Left colon (tissue), 2 donors: Measurements from ENCODE around the gene PHF20. TPM values are rescaled to one million over a fixed set of nuclear protein-coding genes. Genes with fewer than 3 reads are reported as not detected.
"Not testable (repeated sequence)": the region's sequence is repeated elsewhere in the genome, so short reads cannot be mapped to it uniquely, and the experiment has no call there.

ENCODE experiments used
- ATAC-seq: fragments of 200-7000 bp; cut with Tn5 transposase; one replicate; pipeline ENCODE4 v1.9.1; 2020; ENCODE audit warnings: mild to moderate bottlenecking, moderate library complexity
- DNase-seq, 2 donors: peaks; one replicate each; pipeline ENCODE4 v3.0.0-alpha.2; 2020
- intact Hi-C, 2 donors: fragments of 100-400 bp; cut with DNase I in 1 of 2; cut with micrococcal nuclease in 1 of 2; formaldehyde crosslinking; loops; one replicate each; pipeline versions ENCODE4 v1.11.2 to v1.14.0; 2022; cut with DNase I, micrococcal nuclease
- total RNA-seq, 2 donors: library from RNA; stranded (reverse); fragmentation: NEBNext Ultra II Directional; extraction: Animal tissue kit (Norgen Biotek cat#: 25700); gene quantifications; one replicate each; pipeline ENCODE4 v1.2.1, GENCODE V29; 2021
- donor health status: DM: no; HTN: no; CAD: no.
- donor health status: DM: yes; HTN: yes; CAD: no.

The PHF20 gene
- total RNA-seq, 2 donors from 2014 or later = 21.9 to 25.4 TPM

DNA sequence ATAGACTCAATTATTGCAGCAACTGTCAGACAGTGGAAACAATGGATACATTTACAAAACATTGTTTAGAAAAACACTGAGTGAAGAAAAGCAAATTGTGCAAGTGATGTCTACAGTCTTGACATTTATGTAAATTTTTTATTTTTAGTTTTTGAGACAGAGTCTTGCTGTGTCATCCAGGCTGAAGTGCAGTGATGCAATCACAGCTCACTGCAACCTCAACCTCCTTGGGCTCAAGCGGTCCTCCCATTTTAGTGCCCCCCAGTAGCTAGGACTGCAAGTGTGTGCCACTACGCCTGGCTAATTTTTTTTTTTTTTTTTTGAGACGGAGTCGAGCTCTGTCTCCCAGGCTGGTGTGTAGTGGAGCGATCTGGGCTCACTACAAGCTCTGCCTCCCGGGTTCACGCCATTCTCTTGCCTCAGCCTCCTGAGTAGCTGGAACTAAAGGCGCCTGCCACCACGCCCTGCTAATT is 206.3 kb downstream of the PHF20 start:
- intact Hi-C loops = no loop called here
- DNase-seq (no peak), ATAC-seq (no peak)

- ATAC-seq (no peak), DNase-seq (no peak)
- intact Hi-C loops = no loop called here
Observed at GRCh38 chr20:35979544-35979943, 207.7 kb downstream of the PHF20 start.

- ATAC-seq (no peak), DNase-seq (no peak)
- intact Hi-C loops = no loop called here
Observed at GRCh38 chr20:35981969-35982368, 210.2 kb downstream of the PHF20 start.

DNA sequence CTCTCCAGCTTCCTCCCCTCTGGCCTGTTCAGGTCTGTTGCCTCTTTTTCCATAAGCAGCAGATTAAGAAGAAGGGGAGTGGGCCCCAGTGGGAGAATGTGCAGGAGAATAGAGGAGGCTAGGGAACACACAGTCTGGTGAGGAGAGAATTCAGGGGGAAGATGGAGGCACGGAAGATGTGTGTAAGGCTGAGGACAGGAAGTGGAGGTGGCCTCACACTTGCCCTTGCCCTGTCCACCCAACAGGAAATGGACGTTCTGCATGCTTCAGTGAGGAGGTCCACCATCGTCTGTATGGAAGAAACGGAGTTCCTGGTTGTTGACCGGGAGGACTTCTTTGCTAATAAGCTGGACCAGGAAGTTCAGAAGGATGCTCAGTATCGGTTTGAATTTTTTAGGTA is 212.6 kb downstream of the PHF20 start:
- DNase-seq (no peak), ATAC-seq (no peak)
- intact Hi-C loops = no loop called here

DNA sequence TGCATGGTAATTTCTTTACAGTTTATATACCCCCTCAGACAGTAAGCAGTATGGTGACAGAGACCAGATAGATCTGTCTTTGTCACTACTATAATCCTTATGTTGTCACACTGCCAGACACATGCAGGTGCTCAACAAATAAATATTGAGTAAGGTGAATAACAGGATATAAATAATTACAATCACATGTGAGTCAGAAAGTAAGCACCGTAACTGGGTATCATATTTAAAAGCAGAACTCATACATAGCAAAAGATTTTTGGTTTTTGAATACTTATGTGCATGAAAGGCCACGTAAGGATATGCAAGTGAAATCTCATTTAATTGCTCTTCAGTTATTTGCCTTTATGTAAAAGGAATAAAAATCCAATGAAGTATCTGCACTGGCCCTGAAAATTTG is 214.0 kb downstream of the PHF20 start:
- no peak for ATAC-seq
- intact Hi-C loops = no loop called here
- DNase-seq = no peak

- intact Hi-C loops = no loop called here
- no peak for ATAC-seq
- no peak for DNase-seq
Observed at GRCh38 chr20:35988910-35989463, 217.2 kb downstream of the PHF20 start.

GRCh38 chr20:35991142-35991771 is 219.4 kb downstream of the PHF20 start:
- ATAC-seq (peak; percentile 52), DNase-seq (peak in 1 of 2 donors; percentile 43)
- intact Hi-C loops = loop anchor here in 1 of 2 donors (10.0 kb wide), 1 partner anchor 144 kb away; no protein-coding TSS in a partner anchor

DNA sequence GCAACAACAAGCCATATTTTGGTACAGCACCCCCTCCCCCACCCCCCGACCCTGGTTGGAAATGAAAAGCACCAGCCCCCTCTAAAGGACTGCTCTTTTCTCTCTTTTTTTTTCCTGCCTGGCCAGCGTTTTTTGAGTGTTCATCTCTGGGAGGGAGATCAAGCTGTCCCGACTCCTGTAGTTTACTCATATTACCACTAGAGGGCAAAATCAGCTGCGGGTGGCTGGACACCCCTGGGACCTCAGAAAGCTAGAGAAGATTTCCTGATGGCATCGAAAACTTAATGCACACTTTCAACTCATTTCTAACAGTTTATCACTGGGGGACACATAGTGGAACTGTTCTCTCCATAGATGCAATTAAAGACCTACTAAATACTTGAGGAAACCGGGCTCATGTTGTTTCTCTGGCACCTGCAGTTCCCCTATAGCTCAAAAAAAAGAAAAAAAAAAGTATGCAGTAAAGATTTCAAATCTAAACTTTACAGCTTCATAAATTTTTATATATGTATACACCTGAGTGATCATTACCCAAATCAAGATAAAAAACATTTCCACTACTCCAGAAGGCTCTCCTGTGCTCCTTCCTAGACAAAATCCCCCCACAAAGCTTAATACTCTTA is 221.0 kb downstream of the PHF20 start:
- peak in 1 of 2 donors; percentile 9 for DNase-seq
- peak; percentile 81 for ATAC-seq
- intact Hi-C loops = loop anchor here in 1 of 2 donors (10.0 kb wide), 1 partner anchor 142 kb away; no protein-coding TSS in a partner anchor

GRCh38 chr20:35994994-35995453 is 223.2 kb downstream of the PHF20 start:
- DNase-seq (peak; percentile 71 to 92), ATAC-seq (peak; percentile 95)
- intact Hi-C loops = loop anchor here (2.0 to 10.0 kb wide), 2 partner anchors 140 to 144 kb away; no protein-coding TSS in a partner anchor

DNA sequence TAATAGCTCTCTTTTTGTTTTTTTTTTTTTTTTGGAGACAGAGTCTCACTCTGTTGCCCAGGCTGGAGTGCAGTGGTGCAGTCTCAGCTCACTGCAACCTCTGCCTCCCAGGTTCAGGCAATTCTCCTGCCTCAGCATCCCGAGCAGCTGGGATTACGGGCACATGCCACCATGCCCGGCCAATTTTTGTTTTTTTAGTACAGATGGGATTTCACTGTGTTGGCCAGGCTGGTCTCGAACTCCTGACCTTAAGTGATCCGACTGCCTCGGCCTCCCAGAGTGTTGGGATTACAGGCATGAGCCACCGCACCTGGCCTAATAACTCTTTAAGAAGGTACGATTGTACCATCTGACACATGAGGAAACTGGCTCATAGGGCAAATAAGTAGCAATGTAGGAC is 224.7 kb downstream of the PHF20 start:
- intact Hi-C loops = loop anchor here in 1 of 2 donors (10.0 kb wide), 1 partner anchor 138 kb away; no protein-coding TSS in a partner anchor
- not testable (repeated sequence) for DNase-seq, ATAC-seq

Other genes with a start within 250 kb of the PHF20 start
- gene C20orf173, start 242.4 kb upstream of the PHF20 start, total RNA-seq = not detected
- 100 to 1,000 TPM; 262 to 278 TPM for gene ERGIC3, start 229.9 kb upstream of the PHF20 start, total RNA-seq
- 1 to 10 TPM; 3.2 to 5.8 TPM for gene SPAG4, start 156.2 kb upstream of the PHF20 start, total RNA-seq
- gene CPNE1, start 107.1 kb upstream of the PHF20 start, total RNA-seq = 100 to 1,000 TPM; 108 to 126 TPM
- gene RBM12, start 107.1 kb upstream of the PHF20 start, total RNA-seq = 10 to 100 TPM; 63.5 to 73.0 TPM
- gene NFS1, start 72.7 kb upstream of the PHF20 start, total RNA-seq = 10 to 100 TPM; 31.5 to 39.0 TPM
- gene ROMO1, start 72.6 kb upstream of the PHF20 start, total RNA-seq = 100 to 1,000 TPM; 148 to 151 TPM
- 100 to 1,000 TPM; 221 to 232 TPM for gene RBM39, start 29.8 kb upstream of the PHF20 start, total RNA-seq
- 10 to 100 TPM; 88.7 to 92.7 TPM for gene SCAND1, start 182.5 kb downstream of the PHF20 start, total RNA-seq
- 1 to 10 TPM; 3.7 to 4.4 TPM for gene CNBD2, start 196.6 kb downstream of the PHF20 start, total RNA-seq